Measurements from ENCODE around the gene ITLN1.
"Not testable (repeated sequence)": the region's sequence is repeated elsewhere in the genome, so short reads cannot be mapped to it uniquely, and the experiment has no call there.

Gene ITLN1

DNA sequence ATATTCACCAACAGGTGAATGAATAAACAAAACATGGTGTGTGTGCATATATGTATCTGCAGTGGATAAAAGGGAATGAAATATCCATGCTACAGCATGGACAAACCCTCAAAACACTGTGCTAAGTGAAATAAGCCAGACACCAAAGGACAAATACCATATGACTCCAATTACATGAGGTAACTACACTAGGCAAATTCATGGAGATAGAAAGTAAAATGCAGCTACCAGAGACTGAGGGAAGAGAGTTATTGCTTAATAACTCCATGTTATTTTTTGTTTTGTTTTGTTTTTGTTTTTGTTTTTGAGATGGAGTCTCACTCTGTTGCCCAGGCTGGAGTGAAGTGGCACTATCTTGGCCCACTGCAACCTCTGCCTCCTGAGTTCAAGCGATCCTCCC is 2.4 kb downstream of the ITLN1 start:
- DNase-seq = no peak

GRCh38 chr1:160881264-160881663 is 3.7 kb downstream of the ITLN1 start:
- not testable (repeated sequence) for DNase-seq

DNA sequence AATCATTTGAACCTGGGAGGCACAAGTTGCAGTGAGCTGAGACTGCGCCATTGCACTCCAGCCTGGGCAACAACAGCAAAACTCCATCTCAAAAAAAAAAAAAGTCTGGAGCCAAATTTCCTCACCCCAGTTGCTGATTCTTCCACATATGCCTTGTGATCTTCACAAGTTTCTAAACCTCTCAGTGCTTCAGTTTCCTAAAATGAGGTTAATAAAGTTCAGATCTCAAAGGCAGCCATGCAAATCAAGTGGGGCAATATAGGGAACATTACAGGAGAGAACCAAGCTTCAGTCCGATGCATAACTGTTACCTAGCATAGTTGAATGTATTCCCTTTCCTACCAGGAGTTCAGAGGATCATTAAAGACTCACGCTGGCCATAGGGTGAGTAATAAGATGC is 4.8 kb downstream of the ITLN1 start:
- DNase-seq = no peak

DNA sequence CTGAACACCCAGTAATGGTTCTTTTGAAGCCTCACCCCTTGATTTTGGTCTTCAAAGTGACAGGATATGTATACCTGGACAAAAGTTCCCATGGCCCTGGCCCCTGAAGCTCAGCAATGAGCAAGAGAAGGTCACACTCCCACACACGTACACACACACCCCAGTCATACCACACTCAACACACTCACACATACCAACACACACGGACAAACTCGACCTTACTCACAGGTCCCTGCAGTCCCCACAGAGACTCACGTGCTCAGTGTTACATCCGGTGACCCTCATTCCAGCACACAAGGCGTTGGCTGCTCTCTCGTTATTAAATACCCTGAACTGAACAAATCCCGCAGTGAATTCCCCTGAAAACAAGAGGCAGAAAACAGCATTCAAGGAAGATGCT is 5.9 kb downstream of the ITLN1 start:
- DNase-seq = no peak

DNA sequence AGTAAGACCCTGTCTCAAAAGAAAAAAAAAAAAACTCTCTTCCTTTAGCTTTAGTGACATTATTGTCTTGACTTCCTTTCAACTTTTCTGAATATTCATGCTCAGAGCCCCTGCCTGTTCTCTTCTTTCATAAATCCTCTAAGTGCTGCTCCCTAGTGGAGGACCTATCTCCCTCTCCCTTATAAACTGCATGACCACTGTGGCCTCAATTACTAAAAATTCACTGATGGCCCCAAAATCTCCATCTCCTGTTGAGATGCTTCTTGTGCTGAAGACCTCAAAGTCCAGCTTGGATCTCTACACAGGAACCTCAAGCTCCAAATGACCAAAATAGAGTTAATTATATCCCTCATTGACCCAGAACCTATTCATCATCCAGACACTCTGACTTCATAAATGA is 7.8 kb downstream of the ITLN1 start:
- DNase-seq = peak; percentile 19

- no peak for DNase-seq
Measured at GRCh38 chr1:160876311-160876710, 8.7 kb downstream of the ITLN1 start.

GRCh38 chr1:160875591-160875990 is 9.4 kb downstream of the ITLN1 start:
- DNase-seq = not testable (repeated sequence)

DNA sequence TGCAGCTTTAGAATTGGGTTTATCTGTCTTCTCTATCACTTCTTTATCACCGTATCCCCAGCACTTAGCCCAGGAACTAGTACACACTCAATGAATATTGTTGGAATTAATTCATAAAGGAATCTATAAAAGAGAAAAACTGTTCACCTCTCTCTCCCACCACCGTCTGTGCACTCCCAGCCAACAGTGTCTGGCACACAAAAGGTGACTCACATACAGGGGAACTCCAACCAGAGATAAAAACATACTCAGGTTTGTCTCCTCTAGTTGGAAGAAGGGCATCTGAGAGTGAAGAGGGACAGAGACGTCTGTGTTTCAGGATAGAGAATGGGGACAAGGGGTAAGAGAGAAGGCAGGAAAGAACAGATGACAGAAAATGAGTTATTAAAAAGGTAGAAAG is 10.0 kb downstream of the ITLN1 start:
- DNase-seq = no peak

- DNase-seq = no peak
Measured at GRCh38 chr1:160868141-160868540, 16.8 kb downstream of the ITLN1 start.

- DNase-seq = not testable (repeated sequence)
Measured at GRCh38 chr1:160867651-160868050, 17.3 kb downstream of the ITLN1 start.

DNA sequence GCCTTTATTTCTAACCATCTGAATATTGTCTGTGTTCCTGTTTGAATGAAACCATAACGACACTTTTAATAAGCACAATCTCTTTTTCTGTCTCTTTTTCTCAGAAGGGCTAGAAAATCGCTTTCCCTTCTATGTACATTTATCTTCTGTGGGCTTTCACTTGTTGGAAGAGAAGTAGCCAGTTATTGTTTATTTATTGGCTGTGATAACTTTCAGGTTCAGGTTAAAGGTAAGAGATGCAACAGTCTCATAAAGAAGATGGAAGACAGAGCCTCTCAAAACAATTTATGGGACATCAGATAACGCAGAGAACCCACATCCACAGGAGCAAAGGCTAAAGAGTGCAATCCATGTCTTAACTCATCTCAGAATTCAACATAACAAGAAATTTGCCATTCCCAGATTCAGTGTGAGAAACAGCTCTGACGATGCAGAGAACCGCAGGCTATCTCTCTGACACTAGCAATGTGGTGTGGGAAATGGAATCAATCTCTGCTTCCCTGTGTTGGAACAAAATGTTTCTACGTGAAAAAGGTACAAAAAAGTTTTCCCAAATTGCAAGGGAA is 18.2 kb downstream of the ITLN1 start:
- no peak for DNase-seq

DNA sequence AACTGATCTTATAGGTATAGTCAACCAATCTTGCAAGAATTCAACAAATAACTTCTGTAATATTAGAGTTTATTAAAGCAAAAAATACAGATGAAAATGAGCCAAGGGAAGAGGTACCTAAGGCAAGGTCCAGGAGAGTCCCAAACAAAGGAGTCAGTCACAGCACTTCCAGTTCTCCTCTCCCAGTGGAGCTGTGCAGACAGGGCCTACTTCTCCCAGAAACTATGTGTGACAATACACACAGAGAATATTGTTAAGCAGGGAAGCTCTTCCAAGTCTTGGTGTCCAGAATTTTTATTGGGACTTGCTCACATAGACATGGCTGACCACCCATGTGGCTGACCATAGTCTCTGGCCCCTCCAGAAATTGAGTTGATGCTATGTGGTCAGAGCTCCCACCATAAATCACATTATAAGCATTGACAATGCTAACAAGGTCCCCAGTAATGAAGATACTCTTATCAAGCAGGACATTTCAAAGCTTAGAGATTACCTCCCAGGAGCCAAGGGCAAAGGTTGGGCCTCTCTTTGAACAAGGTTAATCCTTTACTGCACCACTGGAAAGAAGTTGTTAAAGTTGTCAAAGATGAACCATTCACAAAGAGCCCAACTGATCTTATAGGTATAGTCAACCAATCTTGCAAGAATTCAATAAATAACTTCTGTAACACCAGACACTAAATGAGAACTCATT is 18.8 kb downstream of the ITLN1 start:
- DNase-seq = no peak

DNA sequence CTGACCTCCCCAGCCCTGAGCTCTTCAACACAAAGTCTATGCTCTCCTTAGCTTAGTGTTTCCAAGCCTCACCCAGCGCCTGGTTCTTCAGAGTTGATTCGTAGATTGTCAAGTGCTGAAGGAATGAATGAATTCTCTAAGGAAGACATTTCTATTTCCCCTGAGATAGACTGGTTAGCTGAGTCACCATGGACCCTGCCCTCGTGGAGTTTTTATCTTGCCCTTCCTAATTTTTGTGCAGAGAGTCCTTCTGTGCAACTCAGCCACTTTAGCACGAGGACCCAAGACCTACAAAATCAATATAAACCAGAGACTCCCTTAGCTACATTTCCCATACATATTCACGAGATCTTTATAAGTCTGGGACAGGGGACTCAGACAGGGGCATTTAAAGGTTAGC is 19.6 kb downstream of the ITLN1 start:
- no peak for DNase-seq

DNA sequence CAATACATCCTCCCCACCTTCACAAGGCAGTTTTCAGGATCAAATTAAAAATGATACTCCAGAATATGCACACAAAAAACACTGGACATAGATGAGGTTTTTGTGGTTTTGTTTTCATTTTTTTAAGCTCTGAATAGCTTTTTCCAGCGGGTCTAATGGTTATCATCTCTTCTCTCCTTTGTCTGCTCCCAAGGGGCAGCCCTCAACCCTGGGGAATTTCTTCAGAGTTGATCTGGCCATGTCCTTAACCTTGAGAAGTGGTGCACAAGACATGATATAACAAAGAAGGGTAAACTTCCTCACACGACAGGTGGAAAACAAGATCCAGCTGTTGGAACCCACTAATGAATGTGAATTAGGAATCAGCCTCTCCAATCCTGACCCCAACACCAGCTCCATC is 20.8 kb downstream of the ITLN1 start:
- no peak for DNase-seq

GRCh38 chr1:160863774-160864131 is 21.2 kb downstream of the ITLN1 start:
- no peak for DNase-seq

GRCh38 chr1:160863061-160863773 is 21.8 kb downstream of the ITLN1 start:
- no peak for DNase-seq

DNA sequence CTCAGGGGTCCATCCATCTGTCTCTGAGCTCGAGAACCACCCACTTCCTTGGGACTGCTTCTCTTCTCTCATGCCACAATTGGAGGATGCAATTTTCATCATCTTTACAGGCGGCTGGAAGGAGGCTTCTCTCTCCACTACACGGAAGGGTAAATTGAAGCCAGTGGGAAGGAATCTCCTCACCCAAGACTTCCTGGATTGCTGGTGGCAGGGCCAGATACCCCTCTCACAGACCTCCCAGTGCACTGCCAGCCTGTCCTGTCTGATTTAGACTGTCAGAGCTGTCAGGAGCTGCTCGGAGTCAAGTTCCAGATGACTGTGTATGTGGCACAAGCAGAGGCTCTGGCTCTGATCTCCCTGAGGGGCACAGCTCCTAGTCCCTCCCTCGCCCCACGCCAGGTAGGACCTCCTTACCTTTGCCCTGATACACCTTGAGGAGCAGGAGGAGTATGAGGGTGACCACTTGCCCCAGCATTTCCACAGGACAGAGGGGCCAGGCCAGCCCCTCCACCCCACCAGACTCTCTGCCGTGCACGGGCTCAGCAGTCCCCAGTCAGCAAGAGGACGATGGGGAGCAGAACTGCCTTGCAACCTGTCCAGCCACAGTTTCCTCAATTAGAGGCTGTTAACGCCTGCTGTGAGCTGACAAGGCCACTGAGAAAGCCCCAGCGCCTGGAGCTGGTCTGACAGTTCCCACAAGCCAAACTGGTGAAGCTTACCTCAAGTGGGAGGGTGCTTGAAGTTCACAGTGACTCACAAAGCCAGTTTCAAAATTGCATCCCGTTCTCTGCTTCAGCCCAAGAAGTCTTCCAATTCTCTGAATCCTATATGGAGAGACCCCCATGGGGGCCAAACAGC is 22.5 kb downstream of the ITLN1 start, which contains the start of gene CD244:
Gene CD244, minus strand, starts transcription at position 685 of the 858 bp plus-strand sequence. Its CDS starts 210 bp downstream, at position 475.
- peak; percentile 88 for DNase-seq

- DNase-seq = no peak
Measured at GRCh38 chr1:160860840-160861505, 24.0 kb downstream of the ITLN1 start.

DNA sequence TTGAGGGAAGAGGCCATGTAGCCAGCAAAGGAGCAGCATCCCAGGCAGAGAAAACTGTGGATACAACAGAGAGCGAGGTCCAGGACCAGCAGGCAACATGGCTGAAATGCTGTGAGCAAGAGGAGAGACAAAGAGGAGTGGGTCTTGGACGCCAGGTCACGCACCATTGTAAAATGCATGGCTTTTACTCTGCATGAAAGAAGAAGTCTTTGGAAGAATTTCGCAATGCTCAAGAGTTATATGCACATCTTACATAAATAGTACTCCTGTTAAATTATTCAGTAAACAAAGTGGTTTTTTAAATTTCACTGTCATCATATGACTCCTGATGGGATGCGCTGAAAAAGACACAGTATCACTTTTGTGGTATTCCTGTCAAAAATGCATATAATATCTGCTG is 25.8 kb downstream of the ITLN1 start:
- no peak for DNase-seq

DNA sequence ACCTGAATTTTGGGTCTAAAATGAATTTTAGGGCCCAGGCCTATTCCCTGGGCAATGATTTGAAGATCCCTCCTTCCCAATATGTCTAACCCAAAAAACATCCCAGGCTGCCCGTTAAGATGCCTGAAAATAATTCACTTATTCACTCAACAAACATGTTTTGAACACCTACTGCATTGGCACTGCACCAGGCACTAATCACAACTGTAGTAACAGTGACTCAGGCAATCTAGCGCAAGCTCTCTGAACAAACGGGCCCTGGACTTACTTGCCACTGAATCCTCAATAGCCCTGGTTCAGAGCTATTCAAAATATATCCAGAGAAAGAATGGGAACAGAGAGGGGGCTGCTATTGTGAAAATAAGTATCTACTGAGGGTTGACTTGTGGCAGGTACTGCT is 26.5 kb downstream of the ITLN1 start:
- DNase-seq = no peak

GRCh38 chr1:160858097-160858496 is 26.9 kb downstream of the ITLN1 start:
- peak; percentile 13 for DNase-seq

DNA sequence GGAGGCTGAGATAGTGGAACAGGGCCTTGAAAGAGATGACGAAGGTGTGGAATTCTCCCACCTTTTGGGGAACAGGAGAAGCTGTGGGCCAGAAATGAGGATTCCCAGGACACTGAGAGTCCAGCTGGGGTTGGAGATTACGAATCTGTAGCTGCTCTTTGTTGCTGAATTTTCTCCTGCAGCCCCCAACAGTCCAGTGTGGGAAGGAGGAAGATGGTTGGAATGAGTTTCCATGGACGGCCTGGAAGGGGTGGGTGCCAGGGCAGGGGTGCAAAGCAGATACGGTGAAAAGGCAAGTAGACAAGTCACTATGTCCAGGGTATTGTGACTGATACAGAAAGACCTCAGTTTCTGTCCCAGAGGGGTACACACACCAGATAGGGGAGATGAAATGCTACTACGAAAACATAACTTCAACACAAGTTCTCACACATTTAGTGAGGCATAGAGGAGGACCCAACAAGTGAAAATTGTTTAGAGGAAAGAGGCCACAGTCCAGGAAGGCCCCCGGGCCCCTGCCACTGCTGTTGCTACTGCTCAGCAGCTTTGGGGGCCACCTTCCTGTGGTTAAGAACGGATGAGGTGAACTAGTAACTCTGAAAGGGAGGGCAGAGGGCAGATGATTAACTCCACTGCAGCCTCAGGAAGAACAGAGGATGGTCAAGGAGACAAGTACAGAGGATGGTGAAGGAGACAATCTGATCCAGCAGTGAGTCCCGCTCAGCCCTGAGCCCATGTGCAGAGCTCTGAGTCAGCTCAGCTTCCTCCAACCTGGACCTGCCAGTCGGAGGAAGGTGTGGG is 29.6 kb downstream of the ITLN1 start:
- peak; percentile 66 for DNase-seq
